NCI-H345 treated with DMSO at 0.1 percent for 48 hours (cell line): ENCODE data around the gene MARCHF3.
"Not testable (repeated sequence)": the region's sequence is repeated elsewhere in the genome, so short reads cannot be mapped to it uniquely, and the experiment has no call there.

Source experiments
- DNase-seq: peaks from one replicate; lab custom pipeline; 2025; ENCODE audit not compliant: unreplicated experiment; lab: John Stamatoyannopoulos, UW

MARCHF3 gene

GRCh38 chr5:127051591-127051990, 21.2 kb upstream of the MARCHF3 start:
- DNase-seq = no peak

GRCh38 chr5:127046343-127047072, 16.1 kb upstream of the MARCHF3 start:
- DNase-seq = no peak

DNA sequence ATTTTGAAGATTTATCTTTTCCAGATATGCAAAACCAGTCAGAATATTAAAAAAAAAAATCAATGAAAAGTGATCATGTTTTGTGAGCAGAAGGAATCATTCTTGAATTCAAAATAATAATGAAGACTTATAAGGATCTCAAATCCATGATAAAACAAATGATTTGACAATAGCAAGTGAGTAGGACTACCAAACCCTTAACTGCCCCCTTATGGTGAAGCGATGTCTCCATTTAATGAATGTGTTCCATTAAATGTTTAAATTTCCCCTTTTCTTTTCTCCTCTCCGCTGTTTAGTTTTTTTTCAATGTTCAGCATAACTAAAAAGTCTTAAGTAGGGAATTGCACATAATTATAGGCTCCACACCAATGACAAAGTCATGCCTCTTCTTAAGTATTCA, 12.2 kb upstream of the MARCHF3 start:
- no peak for DNase-seq

DNA sequence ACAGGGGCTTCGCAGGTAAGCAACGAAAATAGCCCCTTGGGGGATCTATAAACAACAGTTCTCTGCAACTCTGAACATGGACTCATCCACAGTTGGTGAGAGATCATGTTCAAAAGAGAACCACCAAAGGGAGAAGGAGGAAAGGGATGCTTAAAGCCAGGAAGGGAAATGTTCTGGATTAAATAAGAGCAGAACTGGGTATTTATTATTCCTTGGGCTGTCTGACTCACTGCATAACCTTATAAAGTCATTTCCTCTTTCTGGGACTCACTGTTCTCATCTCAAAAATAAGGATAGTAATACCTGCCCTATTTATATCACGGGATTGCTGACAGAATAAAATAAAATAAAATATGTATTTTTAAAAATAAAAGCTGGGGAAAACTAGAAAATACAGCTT, 11.2 kb upstream of the MARCHF3 start:
- DNase-seq = no peak

GRCh38 chr5:127040796-127041520, 10.6 kb upstream of the MARCHF3 start:
- DNase-seq = peak; percentile 85

GRCh38 chr5:127038550-127038949, 8.2 kb upstream of the MARCHF3 start:
- DNase-seq = no peak

- DNase-seq = no peak
These were observed 1.5 kb upstream of the MARCHF3 start for GRCh38 chr5:127031863-127032232.

DNA sequence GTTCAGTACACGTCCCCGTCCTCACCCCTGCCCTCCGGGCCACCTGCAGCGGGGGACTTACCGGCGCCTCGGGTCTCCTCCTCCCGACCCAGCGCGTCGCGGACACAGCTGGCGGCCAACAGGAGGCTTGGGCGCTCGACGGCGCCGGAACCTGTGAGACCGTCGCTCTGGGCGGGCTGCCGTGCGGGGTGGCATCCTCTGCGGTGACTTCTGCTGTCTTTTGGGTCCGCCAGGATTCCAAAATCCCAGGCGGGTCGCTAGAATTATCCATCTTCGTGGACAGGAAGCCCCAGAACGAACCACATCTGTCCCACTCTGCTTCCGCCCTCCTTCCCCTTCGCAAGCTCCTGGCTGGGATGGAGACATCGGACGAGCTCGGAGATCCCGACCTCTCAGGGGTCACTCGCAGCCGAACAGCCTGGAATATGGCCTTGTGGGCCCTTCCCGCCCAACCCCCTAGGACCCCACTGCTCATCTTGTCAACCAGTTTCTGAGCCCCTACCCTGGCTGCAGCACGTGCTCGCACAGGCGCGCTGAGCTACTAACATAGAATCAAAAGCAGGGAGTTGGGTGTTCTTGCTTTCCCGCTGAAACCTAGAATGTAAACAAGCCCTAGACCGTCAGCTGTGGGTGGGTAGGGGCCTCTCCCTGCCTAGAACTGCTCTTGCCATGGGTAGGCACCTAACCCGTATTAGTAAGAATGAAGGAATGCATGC, 947 bp upstream of the MARCHF3 start:
- DNase-seq = no peak

- peak; percentile 36 for DNase-seq
These were observed 638 bp downstream of the MARCHF3 start for GRCh38 chr5:127029581-127030258.

DNA sequence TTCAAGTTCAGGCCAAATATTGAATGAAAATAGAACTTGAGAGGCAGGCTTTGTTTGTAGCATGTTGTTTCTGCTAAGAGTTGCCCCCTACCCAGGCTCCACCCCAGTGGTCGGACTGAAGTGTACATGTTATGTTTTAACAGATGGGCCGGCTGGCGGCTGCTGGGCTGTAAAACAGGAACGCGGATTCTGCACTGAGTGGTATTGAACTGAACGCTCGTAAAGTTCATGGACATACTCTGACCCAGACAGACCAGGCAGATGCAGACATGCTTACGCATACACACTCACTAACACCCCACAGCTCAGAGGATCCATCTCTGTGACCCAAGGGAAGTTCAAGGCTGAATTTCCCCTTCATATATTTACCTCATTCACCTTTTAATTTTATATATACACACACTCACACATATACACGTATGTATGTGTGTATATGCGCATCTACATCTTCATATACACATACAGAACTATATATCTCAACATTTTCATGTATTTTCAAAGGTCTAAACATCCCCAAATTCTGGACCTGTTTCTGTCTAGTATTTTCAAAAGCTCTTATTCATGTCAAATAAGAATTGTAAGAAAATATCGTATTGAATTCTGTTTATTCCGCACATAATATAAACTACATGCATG, 1.4 kb downstream of the MARCHF3 start:
- no peak for DNase-seq

DNA sequence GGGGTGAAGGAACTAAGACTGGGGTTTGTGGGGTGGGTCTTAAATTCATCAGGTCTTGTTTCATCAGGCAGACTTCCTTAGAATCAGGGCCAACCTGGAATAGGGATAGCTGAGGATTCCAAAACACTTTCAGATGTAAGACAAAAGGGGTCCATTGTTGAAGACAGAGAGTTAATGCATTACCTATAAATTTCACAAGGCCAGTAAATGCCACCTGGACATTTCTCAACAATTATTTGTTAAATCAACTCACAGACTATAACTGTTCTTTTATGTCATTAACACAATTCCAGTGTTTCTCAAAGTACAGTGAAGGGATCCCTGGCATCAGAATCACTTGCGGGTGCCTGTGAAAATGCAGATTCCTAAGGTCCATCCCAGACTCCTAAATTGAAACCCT, 2.8 kb downstream of the MARCHF3 start:
- DNase-seq = no peak

DNA sequence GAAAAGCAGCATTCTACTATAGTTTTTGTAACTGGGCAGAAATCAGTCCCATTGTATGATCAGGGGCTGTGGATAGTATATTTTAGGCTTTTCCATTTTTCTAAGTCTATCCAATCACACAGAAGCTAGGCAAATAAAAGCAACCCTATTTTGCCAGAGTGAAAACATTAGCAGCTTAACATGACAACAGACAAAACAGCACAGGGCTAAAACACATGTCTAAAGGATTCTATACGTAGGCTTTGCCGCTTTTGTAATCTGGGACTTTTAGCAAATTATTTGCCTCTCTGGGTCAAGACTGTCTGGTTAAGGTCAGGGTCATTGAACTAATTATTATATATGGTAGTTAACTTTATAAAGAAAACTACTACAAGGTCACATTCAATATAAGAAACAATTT, 4.2 kb downstream of the MARCHF3 start:
- DNase-seq = no peak

- no peak for DNase-seq
These were observed 4.9 kb downstream of the MARCHF3 start for GRCh38 chr5:127025467-127025866.

DNA sequence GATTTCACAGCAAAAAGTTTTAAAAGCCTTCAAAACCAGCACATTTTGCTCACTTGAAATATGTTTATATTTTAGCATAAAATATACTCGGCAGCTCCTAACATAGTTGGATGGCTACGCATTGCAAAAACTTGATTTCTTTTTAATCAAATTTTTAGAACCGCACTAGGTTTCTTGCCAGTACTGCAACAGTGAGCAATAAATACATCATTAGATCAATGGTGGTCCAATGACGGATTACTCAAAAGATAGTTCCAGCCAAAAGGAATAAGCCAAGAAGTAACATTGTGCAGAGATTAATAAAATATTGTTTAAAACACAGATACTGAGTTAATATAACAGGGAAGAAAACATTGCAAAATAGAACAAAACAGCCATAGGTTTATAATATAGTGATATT, 5.5 kb downstream of the MARCHF3 start:
- DNase-seq = no peak

DNA sequence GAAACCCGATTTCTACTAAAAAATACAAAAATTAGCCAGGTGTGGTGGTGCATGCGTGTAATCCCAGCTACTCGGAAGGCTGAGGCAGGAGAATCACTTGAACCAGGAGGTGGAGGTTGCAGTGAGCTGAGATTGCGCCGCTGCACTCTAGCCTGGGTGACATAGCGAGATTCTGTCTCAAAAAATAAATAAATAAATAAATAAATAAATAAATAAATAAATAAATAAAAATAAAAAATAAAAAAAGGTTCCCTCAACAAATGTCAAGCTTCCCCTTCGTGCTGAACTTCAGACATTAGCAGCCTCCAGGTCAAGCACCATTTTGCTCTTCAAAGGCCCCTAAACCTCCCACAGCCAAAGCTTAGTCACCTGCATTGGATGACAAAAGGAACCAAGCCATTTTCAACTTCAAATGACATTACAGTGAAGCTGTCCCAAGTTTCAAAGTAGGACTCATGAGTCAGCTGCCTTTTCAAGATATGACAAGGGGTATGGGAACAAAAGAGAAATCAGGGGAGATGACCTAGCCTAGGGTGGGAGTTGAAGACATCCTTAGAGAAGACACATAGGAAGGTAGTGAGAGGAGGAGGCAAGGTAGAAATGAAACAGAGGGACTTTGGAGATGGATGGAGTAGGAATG, 6.7 kb downstream of the MARCHF3 start:
- not testable (repeated sequence) for DNase-seq

GRCh38 chr5:127022846-127023245, 7.5 kb downstream of the MARCHF3 start:
- DNase-seq = no peak

DNA sequence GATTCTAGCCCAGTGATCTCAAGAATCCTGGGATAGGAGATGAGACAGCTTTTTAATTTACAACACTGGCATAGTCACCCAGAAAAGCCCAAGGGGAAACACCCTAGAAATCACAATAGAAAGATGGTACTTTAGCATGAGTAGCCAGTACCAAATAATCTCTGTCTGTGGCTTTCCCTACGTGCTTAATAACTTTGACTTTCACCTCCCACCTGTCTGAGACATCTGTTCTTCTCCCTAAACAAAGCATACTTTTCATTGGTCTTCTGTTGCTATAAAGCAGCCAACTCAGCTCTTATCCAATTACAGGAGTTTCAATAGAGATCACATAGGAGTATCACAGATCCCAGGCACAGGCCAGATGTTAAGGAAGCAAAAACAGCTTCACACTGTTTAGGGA, 10.4 kb downstream of the MARCHF3 start:
- no peak for DNase-seq

GRCh38 chr5:127016722-127017121, 13.6 kb downstream of the MARCHF3 start:
- not testable (repeated sequence) for DNase-seq

GRCh38 chr5:127015716-127016115, 14.6 kb downstream of the MARCHF3 start:
- no peak for DNase-seq

GRCh38 chr5:127014573-127014972, 15.8 kb downstream of the MARCHF3 start:
- no peak for DNase-seq

GRCh38 chr5:127013407-127013806, 17.0 kb downstream of the MARCHF3 start:
- no peak for DNase-seq
